H1 (cell line): ENCODE results near the gene PDE9A. TPM values are rescaled to one million over a fixed set of nuclear protein-coding genes. Genes with fewer than 3 reads are reported as not detected.

Experiments
- CTCF ChIA-PET: fragments of 300-600 bp; sonication (Branson Sonifier 250); formaldehyde crosslinking; loops from one replicate; lab custom pipeline; 2021; ENCODE audit not compliant: partially characterized antibody; lab: Charles Lee
- POLR2A ChIA-PET: fragments of 300-600 bp; sonication (Branson Sonifier 250); formaldehyde crosslinking; loops from one replicate; lab custom pipeline; 2021; ENCODE audit warnings: inconsistent platforms; ENCODE audit not compliant: partially characterized antibody; lab: Charles Lee
- DNase-seq, 2 experiments: peaks; one replicate each; pipeline versions ENCODE4 v3.0.0 to v3.0.0-alpha.2; 2010 to 2022; ENCODE audit warnings: low spot score in 2 of 2, low read depth in 1 of 2, mixed read lengths in 1 of 2
- FAIRE-seq: peaks from 2 replicates; lab custom pipeline; 2011; peaks lifted over from hg19 to GRCh38; lab: Jason Lieb, UNC
- H2AFZ ChIP-seq: 2 replicates; pipeline ENCODE4 v1.8.1; 2012; ENCODE audit warnings: low read length, inconsistent platforms
- H2AK5ac ChIP-seq: 2 replicates; pipeline ENCODE4 v1.6.1; 2013; ENCODE audit warnings: low read depth, low read length
- H2BK120ac ChIP-seq: replicated peaks from 2 replicates; pipeline ENCODE3; 2013; ENCODE audit warnings: low read depth, low read length, inconsistent platforms
- H2BK12ac ChIP-seq: 2 replicates; pipeline ENCODE4 v1.6.1; 2013; ENCODE audit warnings: low read depth, low read length
- H2BK15ac ChIP-seq: 2 replicates; pipeline ENCODE4 v1.6.1; 2013; ENCODE audit warnings: low read length
- H2BK20ac ChIP-seq: 2 replicates; pipeline ENCODE4 v1.6.1; 2013; ENCODE audit warnings: low read length
- H2BK5ac ChIP-seq: 2 replicates; pipeline ENCODE4 v1.6.1; 2013; ENCODE audit warnings: low read depth, low read length
- H3K14ac ChIP-seq: 2 replicates; pipeline ENCODE4 v1.6.1; 2013; ENCODE audit warnings: inconsistent platforms; ENCODE audit not compliant: insufficient read length
- H3K18ac ChIP-seq: 2 replicates; pipeline ENCODE4 v1.6.1; 2013; ENCODE audit warnings: low read length; ENCODE audit errors: extremely low read depth
- H3K23ac ChIP-seq: 2 replicates; pipeline ENCODE4 v1.6.1; 2013; ENCODE audit warnings: inconsistent platforms; ENCODE audit not compliant: insufficient read length
- H3K23me2 ChIP-seq: 2 replicates; pipeline ENCODE4 v1.6.1; 2013; ENCODE audit warnings: low read depth, low read length
- H3K27ac ChIP-seq: 2 replicates; pipeline ENCODE4 v1.6.1; 2011; ENCODE audit warnings: low read depth, low read length, inconsistent platforms
- H3K27me3 ChIP-seq, 4 experiments: replicated peaks in 1 of 4; 1 replicate in 1 of 4; 2 replicates in 3 of 4; pipeline versions ENCODE4 v1.6.1 to v1.8.1; 2011 to 2013; ENCODE audit warnings: low read length in 3 of 4, mild to moderate bottlenecking in 3 of 4, inconsistent platforms in 2 of 4, mixed read lengths in 2 of 4, moderate library complexity in 1 of 4; ENCODE audit not compliant: control insufficient read depth in 3 of 4, insufficient read depth in 3 of 4; ENCODE audit errors: extremely low read depth in 1 of 4
- H3K36me3 ChIP-seq, 4 experiments: 2 replicates each; pipeline versions ENCODE4 v1.6.1 to v1.8.1; 2011 to 2013; ENCODE audit warnings: mild to moderate bottlenecking in 4 of 4, low read length in 3 of 4, moderate library complexity in 2 of 4, control low read depth in 1 of 4, inconsistent platforms in 1 of 4; ENCODE audit not compliant: insufficient read depth in 4 of 4, control insufficient read depth in 2 of 4
- H3K4ac ChIP-seq: replicated peaks from 2 replicates; pipeline ENCODE3; 2013; ENCODE audit warnings: low read length, low read depth, mixed read lengths, inconsistent platforms; ENCODE audit not compliant: insufficient read length
- H3K4me1 ChIP-seq, 4 experiments: replicated peaks in 1 of 4; 1 replicate in 1 of 4; 2 replicates in 3 of 4; pipeline versions ENCODE4 v1.6.1 to v1.8.1; 2011 to 2013; ENCODE audit warnings: low read length in 3 of 4, inconsistent platforms in 2 of 4, mixed read lengths in 1 of 4; ENCODE audit not compliant: insufficient read depth in 4 of 4, control insufficient read depth in 3 of 4
- H3K4me2 ChIP-seq, 2 experiments: 2 replicates each; pipeline versions ENCODE4 v1.6.1 to v1.8.1; 2011 to 2013; ENCODE audit warnings: low read depth in 2 of 2, low read length in 2 of 2, control low read depth in 1 of 2, inconsistent platforms in 1 of 2, mild to moderate bottlenecking in 1 of 2; ENCODE audit not compliant: insufficient read depth in 1 of 2
- H3K4me3 ChIP-seq, 4 experiments: fragments of 200-600, 300-600 bp in 1 of 4; sonication (generic), shearing (Covaris generic), sonication (Bioruptor Twin) in 1 of 4; 2 replicates each; pipeline versions ENCODE4 v1.5.1 to v1.8.1; 2011 to 2016; ENCODE audit warnings: low read length in 4 of 4, low read depth in 3 of 4, control low read depth in 2 of 4, inconsistent platforms in 2 of 4, mild to moderate bottlenecking in 2 of 4, mixed read lengths in 1 of 4, moderate library complexity in 1 of 4; ENCODE audit not compliant: insufficient read depth in 2 of 4; ENCODE audit errors: extremely low read depth in 1 of 4
- H3K56ac ChIP-seq: replicated peaks from 2 replicates; pipeline ENCODE3; 2013; ENCODE audit warnings: low read depth, mild to moderate bottlenecking, mixed read lengths, low read length, inconsistent platforms; ENCODE audit not compliant: insufficient read length
- H3K79me1 ChIP-seq: 2 replicates; pipeline ENCODE4 v1.6.1; 2013; ENCODE audit warnings: low read depth, low read length, control low read depth
- H3K79me2 ChIP-seq, 2 experiments: 2 replicates each; pipeline versions ENCODE4 v1.6.1 to v1.8.1; 2012 to 2013; ENCODE audit warnings: low read length in 2 of 2, mild to moderate bottlenecking in 2 of 2, inconsistent platforms in 1 of 2; ENCODE audit not compliant: insufficient read depth in 2 of 2, control insufficient read depth in 1 of 2
- H3K9ac ChIP-seq, 4 experiments: replicated peaks in 1 of 4; 1 replicate in 1 of 4; 2 replicates in 3 of 4; pipeline versions ENCODE4 v1.6.1 to v1.8.1; 2011 to 2013; ENCODE audit warnings: low read depth in 3 of 4, low read length in 3 of 4, control low read depth in 2 of 4, mild to moderate bottlenecking in 2 of 4, moderate library complexity in 2 of 4, inconsistent platforms in 1 of 4; ENCODE audit errors: extremely low read depth in 1 of 4
- H3K9me3 ChIP-seq, 2 experiments: 2 replicates each; pipeline versions ENCODE4 v1.6.1 to v1.8.1; 2012 to 2013; ENCODE audit warnings: mild to moderate bottlenecking in 2 of 2, moderate library complexity in 2 of 2, control low read depth in 1 of 2, inconsistent platforms in 1 of 2, low read depth in 1 of 2, low read length in 1 of 2, mixed read lengths in 1 of 2; ENCODE audit not compliant: insufficient read depth in 2 of 2
- H4K20me1 ChIP-seq, 2 experiments: replicated peaks in 1 of 2; 2 replicates each; pipeline versions ENCODE3 to v1.8.1; 2011 to 2013; ENCODE audit warnings: inconsistent platforms in 2 of 2, low read length in 2 of 2, mild to moderate bottlenecking in 1 of 2; ENCODE audit not compliant: insufficient read depth in 2 of 2, control insufficient read depth in 1 of 2
- H4K5ac ChIP-seq: 2 replicates; pipeline ENCODE4 v1.6.1; 2013; ENCODE audit warnings: low read length, low read depth, mixed read lengths, inconsistent platforms; ENCODE audit not compliant: insufficient read length
- H4K8ac ChIP-seq: 2 replicates; pipeline ENCODE4 v1.8.0; 2013; ENCODE audit warnings: mild to moderate bottlenecking, moderate library complexity, low read length, inconsistent platforms; ENCODE audit not compliant: insufficient read depth; ENCODE audit errors: extremely low read depth
- H4K91ac ChIP-seq: replicated peaks from 2 replicates; pipeline ENCODE3; 2013; ENCODE audit warnings: low read length, mixed read lengths, inconsistent platforms; ENCODE audit not compliant: insufficient read length
- HDAC2 ChIP-seq, 2 experiments: fragments of 300-600 bp in 1 of 2; sonication (generic) in 1 of 2; IDR thresholded peaks; 2 replicates each; pipeline ENCODE4 v1.6.1; 2011 to 2012; ENCODE audit warnings: low read depth in 2 of 2, low read length in 2 of 2, mild to moderate bottlenecking in 2 of 2, moderate library complexity in 2 of 2, borderline replicate concordance in 1 of 2, inconsistent platforms in 1 of 2
- HDAC6 ChIP-seq: IDR thresholded peaks from one replicate; pipeline ENCODE4 v1.7.1; 2012; ENCODE audit warnings: low read depth, mild to moderate bottlenecking, inconsistent platforms, low read length, moderate library complexity
- MAFK ChIP-seq: IDR thresholded peaks from 2 replicates; pipeline ENCODE4 v1.6.1; 2012; ENCODE audit warnings: low read depth, mild to moderate bottlenecking, improper control_type of control experiment, low read length
- RBBP5 ChIP-seq: IDR thresholded peaks from 2 replicates; pipeline ENCODE4 v1.7.1; 2012; ENCODE audit warnings: low read depth, mild to moderate bottlenecking, inconsistent platforms, low read length, moderate library complexity, borderline replicate concordance
- WGBS, 2 experiments: shearing (Covaris generic) in 1 of 2; methylation state at CpG; one replicate each; pipeline versions ENCODE4 v1.1.6 to v1.1.7; 2013 to 2015; ENCODE audit warnings: low lambda C conversion rate in 2 of 2, mixed read lengths in 2 of 2, inconsistent platforms in 1 of 2, low coverage in 1 of 2, missing lambda C conversion rate in 1 of 2; ENCODE audit not compliant: insufficient replicate concordance in 2 of 2, insufficient coverage in 1 of 2, insufficient read length in 1 of 2; ENCODE audit errors: extremely low coverage in 1 of 2, missing lambda C conversion rate in 1 of 2; 5-methylcytosine and 5-hydroxymethylcytosine counted together
- polyA plus RNA-seq, 7 experiments: library from polyadenylated mRNA; depleted of rRNA in 3 of 7; stranded (reverse) in 5 of 7; unstranded in 2 of 7; fragments of >200 nt in 5 of 7; fragments of 200-250 nt in 2 of 7; gene quantifications; 1 replicate in 5 of 7; 2 replicates in 1 of 7; 4 replicates in 1 of 7; pipeline versions ENCODE4 v1.2.1 to v1.2.3, GENCODE V29; 2011 to 2013; ENCODE audit warnings: missing spikeins in 2 of 7, mixed read lengths in 2 of 7
- total RNA-seq: library from RNA; stranded (reverse); fragmentation: NEBNext Ultra II Directional; extraction: Animal tissue kit (Norgen Biotek cat#: 25700); gene quantifications from 2 replicates; pipeline ENCODE4 v1.2.1, GENCODE V29; 2021

Gene PDE9A
- total and polyA plus RNA-seq, 2 of the 8 experiments (the other 6 are each of a cell fraction or from before 2014, with no cell fraction given) = 39.2 to 45.9 TPM

GRCh38 chr21:42784896-42785451 lies 131.6 kb downstream of the PDE9A start:
- H3K36me3 ChIP-seq = no peaks in the 10 kb centered on the region
- TF ChIP-seq MAFK = no peak
- no peak for TF ChIP-seq HDAC2 (IDR thresholded peaks at IDR 0.05; ENCODE audit: borderline replicate concordance in 1 of 2, low read depth in 2 of 2, low read length in 2 of 2)
- no peak for TF ChIP-seq HDAC6
- no peak for TF ChIP-seq RBBP5
- no peak overlapping the region for H3K4ac ChIP-seq
- no peak overlapping the region for H4K5ac ChIP-seq
- peak overlapping the region; percentile 1; the same call in 1 of the 2 replicates for H2BK12ac ChIP-seq
- ChIA-PET POLR2A (interaction anchor here (1.8 kb wide), 1 partner anchor 36 kb away, joined by 3 read pairs; no protein-coding TSS in a partner anchor), CTCF (no interaction called here)
- H3K79me2 ChIP-seq = no peaks in the 10 kb centered on the region
- H3K4me1 ChIP-seq = peaks cover 9 to 26% (median 18%) of the 10 kb centered on the region in 4 experiments
- DNase-seq = no peak
- no peak overlapping the region for H4K8ac ChIP-seq
- H3K79me1 ChIP-seq = no peaks in the 10 kb centered on the region
- no peak overlapping the region for H3K9ac ChIP-seq
- H3K23me2 ChIP-seq = peaks cover 14% of the 10 kb centered on the region
- no peak overlapping the region for H3K14ac ChIP-seq
- H3K9me3 ChIP-seq = peaks cover 0 to 4% of the 10 kb centered on the region in 2 experiments; a peak in 3 of 4 replicates
- peak overlapping the region; percentile 4 for H4K91ac ChIP-seq
- H3K27ac ChIP-seq = no peak overlapping the region
- peaks cover 0 to 20% (median 9%) of the 10 kb centered on the region in 4 experiments; a peak in 5 of 7 replicates for H3K27me3 ChIP-seq
- H2AK5ac ChIP-seq = 0 out of 2 replicates have a peak overlapping the region, but pooled peaks have one; percentile 28
- H4K20me1 ChIP-seq = no peaks in the 10 kb centered on the region
- no peak overlapping the region for H3K18ac ChIP-seq
- H2AFZ ChIP-seq = no peak overlapping the region
- no peak overlapping the region for H3K56ac ChIP-seq
- H2BK5ac ChIP-seq = peak overlapping the region; percentile 26; the same call in 1 of the 2 replicates
- no peak overlapping the region for H3K4me3 ChIP-seq
- no peak overlapping the region for H3K4me2 ChIP-seq
- 0 out of 2 replicates have a peak overlapping the region, but pooled peaks have one; percentile 48 for H2BK20ac ChIP-seq
- H3K23ac ChIP-seq = no peak overlapping the region
- no peak overlapping the region for H2BK120ac ChIP-seq
- H2BK15ac ChIP-seq = no peak overlapping the region; the same call in 1 of the 2 replicates
- no peak for FAIRE-seq
- WGBS, 2 experiments = 96% methylated on average over 14 of the region's 17 CpGs; no CpG with 5 or more reads in 1 of the 2 experiments
